Islet precursor cell (in vitro differentiated cells): ENCODE results near the gene PGAM5.
A peak's percentile ranks its signal among the peaks of the same experiment; 100 is the strongest.
"Not testable (repeated sequence)": the region's sequence is repeated elsewhere in the genome, so short reads cannot be mapped to it uniquely, and the experiment has no call there.

Experiments
- DNase-seq: peaks from one replicate; pipeline ENCODE4 v3.0.0-alpha.2; 2018

The PGAM5 gene

GRCh38 chr12:132689227-132689626 lies 21.4 kb upstream of the PGAM5 start:
- peak; percentile 57 for DNase-seq

GRCh38 chr12:132690112-132690511 lies 20.5 kb upstream of the PGAM5 start:
- DNase-seq: peak; percentile 49

- not testable (repeated sequence) for DNase-seq
Measured at GRCh38 chr12:132692030-132692429, 18.6 kb upstream of the PGAM5 start.

GRCh38 chr12:132694888-132695287 lies 15.8 kb upstream of the PGAM5 start:
- DNase-seq: not testable (repeated sequence)

GRCh38 chr12:132695431-132695830 lies 15.2 kb upstream of the PGAM5 start:
- DNase-seq: peak; percentile 49

GRCh38 chr12:132698341-132698740 lies 12.3 kb upstream of the PGAM5 start:
- DNase-seq: no peak

- DNase-seq: no peak
Measured at GRCh38 chr12:132700212-132700822, 10.3 kb upstream of the PGAM5 start.

- DNase-seq: peak; percentile 70
Measured at GRCh38 chr12:132702640-132703039, 8.0 kb upstream of the PGAM5 start.

- DNase-seq: peak; percentile 58
Measured at GRCh38 chr12:132703641-132704040, 7.0 kb upstream of the PGAM5 start.

- DNase-seq: peak; percentile 43
Measured at GRCh38 chr12:132707241-132707640, 3.4 kb upstream of the PGAM5 start.

GRCh38 chr12:132708150-132708549 lies 2.5 kb upstream of the PGAM5 start:
- no peak for DNase-seq

GRCh38 chr12:132710043-132710404 lies 618 bp upstream of the PGAM5 start:
- peak; percentile 79 for DNase-seq

GRCh38 chr12:132711080-132711843 lies 620 bp downstream of the PGAM5 start:
- DNase-seq: peak; percentile 71

GRCh38 chr12:132713123-132713522 lies 2.5 kb downstream of the PGAM5 start:
- DNase-seq: peak; percentile 46

GRCh38 chr12:132715874-132716273 lies 5.2 kb downstream of the PGAM5 start:
- DNase-seq: no peak

- DNase-seq: no peak
Measured at GRCh38 chr12:132716356-132716755, 5.7 kb downstream of the PGAM5 start.

GRCh38 chr12:132717011-132717410 lies 6.4 kb downstream of the PGAM5 start:
- no peak for DNase-seq

GRCh38 chr12:132717531-132718387 lies 7.1 kb downstream of the PGAM5 start:
- peak; percentile 56 for DNase-seq

- DNase-seq: no peak
Measured at GRCh38 chr12:132718644-132719043, 8.0 kb downstream of the PGAM5 start.

GRCh38 chr12:132719141-132719953 lies 8.7 kb downstream of the PGAM5 start:
- DNase-seq: peak; percentile 65

GRCh38 chr12:132719954-132720324 lies 9.3 kb downstream of the PGAM5 start:
- no peak for DNase-seq

GRCh38 chr12:132720606-132721345 lies 10.1 kb downstream of the PGAM5 start:
- DNase-seq: no peak
